ENCODE data around the gene PTH1R.

The PTH1R gene

DNA sequence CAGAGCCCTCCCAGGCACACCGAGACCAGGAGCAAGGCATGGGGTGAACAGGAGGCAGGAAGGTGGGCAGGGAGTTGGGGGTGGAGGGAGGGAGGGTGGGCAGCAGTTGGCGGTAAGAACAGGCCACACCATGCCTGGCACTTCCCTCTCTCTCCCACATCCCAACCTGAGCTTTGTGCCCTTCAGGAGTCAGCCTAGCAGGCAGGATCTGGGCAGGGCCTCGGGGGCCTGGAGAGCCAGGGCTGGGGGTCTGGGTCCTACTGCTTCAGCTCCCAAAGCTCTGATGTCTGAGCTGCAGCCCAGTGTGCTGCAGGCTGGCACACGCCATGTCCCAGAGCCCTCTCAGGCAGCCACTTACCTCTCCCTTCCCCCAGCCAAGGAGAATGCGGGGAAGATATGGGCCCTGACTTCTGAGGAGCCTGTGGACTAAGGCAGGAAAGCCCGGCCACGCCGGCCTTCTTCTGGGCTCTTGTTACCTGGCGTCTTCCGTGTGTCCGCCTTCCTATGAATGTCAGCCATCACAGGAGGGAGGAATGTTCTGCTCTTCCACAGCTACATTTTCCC lies 11.4 kb upstream of the PTH1R start:
- TF ChIP-seq, protein P1, sequence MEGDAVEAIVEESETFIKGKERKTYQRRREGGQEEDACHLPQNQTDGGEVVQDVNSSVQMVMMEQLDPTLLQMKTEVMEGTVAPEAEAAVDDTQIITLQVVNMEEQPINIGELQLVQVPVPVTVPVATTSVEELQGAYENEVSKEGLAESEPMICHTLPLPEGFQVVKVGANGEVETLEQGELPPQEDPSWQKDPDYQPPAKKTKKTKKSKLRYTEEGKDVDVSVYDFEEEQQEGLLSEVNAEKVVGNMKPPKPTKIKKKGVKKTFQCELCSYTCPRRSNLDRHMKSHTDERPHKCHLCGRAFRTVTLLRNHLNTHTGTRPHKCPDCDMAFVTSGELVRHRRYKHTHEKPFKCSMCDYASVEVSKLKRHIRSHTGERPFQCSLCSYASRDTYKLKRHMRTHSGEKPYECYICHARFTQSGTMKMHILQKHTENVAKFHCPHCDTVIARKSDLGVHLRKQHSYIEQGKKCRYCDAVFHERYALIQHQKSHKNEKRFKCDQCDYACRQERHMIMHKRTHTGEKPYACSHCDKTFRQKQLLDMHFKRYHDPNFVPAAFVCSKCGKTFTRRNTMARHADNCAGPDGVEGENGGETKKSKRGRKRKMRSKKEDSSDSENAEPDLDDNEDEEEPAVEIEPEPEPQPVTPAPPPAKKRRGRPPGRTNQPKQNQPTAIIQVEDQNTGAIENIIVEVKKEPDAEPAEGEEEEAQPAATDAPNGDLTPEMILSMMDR (conservative IDR thresholded peaks at IDR 0.05), result no peak
- H3K27ac ChIP-seq, result no peak overlapping the region

DNA sequence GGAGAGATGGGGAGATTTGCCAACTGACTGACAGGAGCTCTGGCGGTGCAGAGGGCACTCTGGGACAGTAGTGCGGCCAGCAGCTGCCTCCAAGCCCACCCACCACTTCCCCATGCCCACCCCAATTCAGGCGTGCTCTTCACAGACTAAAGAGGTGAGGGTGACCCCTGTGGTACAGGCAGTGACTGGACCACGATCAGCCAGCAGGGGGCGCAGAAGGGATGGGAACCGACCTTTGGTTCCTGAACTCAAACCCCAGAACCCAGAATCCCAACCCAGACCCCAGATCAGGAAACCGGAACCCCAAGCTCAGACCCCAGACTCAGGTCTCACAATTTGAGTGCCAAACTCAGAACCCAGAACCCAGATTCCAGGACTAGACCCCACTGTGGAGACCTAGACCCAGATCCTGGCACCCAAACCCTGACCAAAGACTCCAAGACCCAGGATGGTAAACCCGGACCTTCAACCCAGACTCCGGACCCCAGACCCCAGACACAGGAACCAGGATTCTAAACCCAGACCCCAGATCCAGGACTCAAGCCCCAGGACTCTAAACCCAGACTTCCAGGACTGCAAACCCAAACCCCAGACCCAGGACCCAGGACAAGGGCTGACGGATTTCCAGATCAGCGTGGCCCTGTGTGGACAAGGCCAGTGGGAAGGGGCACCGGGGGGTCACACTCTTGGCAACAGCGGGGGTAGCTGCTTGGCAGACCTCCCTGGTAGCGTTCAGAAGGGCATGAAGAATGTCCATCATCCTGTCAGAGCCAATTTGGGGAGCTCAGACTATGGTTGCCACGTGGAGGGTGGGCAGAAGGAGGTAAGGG lies 10.6 kb upstream of the PTH1R start:
- TF ChIP-seq, protein P1 (conservative IDR thresholded peaks at IDR 0.05), result peak; percentile 86
- H3K27ac ChIP-seq, result no peak overlapping the region

DNA sequence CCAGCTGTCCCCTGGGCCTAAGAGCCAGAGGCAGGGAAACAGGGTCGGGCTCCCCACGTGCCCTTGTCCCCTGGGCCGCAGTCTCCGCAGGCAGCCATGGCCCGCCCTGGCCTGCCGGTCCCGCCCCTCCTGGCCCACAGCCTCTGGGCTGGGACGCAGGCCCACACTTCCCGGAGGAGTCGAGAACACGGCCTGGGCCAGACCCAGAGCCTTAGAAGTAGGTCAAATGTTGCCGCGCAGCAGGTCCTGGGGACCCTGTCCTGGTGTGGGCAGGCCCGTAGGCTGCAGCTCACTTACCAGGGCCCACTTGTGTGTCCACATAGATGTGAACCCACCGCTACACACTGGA lies 10.0 kb upstream of the PTH1R start:
- no peak overlapping the region for H3K27ac ChIP-seq
- TF ChIP-seq, protein P1 (conservative IDR thresholded peaks at IDR 0.05), result no peak

DNA sequence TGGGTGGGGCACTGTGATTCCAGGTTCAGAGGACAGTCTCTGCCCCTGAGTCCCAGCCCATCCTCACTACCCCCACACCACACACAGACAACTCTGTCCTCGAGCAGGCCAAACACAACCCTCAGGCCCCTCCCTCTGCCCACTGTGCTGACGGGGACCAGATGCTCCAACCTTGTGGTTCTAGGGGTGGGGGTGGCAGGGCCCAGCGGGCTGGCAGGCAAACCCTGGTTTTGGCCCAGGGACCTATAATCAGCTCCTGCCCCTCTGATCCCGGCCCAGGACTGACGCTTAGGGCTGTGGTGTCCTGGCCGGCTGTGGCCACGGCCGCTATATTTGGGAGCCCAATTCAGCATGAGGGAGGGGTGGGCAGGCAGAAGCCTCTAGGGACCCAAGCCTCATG lies 9.2 kb upstream of the PTH1R start:
- no peak overlapping the region for H3K27ac ChIP-seq
- TF ChIP-seq, protein P1 (conservative IDR thresholded peaks at IDR 0.05), result no peak

DNA sequence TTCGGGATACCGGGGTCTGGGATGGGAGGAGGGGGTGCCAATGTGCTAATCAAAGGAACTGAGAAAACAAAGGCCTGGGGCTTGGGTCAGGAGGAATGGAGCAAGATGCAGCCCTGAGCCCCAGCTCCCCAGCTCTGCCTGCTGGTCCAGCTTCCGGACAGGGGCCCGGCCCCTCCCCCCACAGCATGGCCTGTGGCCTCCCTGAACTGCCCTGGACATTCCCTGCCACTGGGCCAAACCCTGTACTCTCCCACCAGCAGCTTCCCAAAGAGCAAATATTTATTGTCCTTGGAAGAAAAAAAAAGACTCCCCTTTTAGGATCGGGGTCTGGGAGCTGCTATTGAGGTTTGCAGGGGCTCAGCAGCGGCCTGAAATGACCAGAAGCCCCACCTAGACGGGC lies 8.6 kb upstream of the PTH1R start:
- TF ChIP-seq, protein P1 (conservative IDR thresholded peaks at IDR 0.05), result no peak
- H3K27ac ChIP-seq, result no peak overlapping the region

DNA sequence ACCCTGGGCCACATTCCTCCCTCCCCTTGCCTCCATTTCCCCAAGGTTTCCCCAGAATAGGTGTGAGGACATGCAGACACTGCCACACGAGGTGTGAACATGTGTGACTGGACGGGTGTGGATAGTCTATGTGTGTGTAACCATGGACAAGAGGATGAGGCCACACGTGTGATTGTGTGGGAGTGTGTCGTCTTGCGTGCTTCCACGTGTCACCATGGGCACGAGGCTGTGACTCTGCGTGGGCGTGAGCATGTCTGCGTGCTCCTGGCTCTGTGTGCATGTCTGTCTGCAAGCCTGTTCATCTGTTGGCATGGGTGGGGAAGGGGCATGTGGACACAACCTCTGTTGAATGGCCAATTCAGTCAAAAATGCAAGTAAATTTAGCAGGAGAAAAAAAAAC lies 8.1 kb upstream of the PTH1R start:
- TF ChIP-seq, protein P1 (conservative IDR thresholded peaks at IDR 0.05), result no peak
- no peak overlapping the region for H3K27ac ChIP-seq

DNA sequence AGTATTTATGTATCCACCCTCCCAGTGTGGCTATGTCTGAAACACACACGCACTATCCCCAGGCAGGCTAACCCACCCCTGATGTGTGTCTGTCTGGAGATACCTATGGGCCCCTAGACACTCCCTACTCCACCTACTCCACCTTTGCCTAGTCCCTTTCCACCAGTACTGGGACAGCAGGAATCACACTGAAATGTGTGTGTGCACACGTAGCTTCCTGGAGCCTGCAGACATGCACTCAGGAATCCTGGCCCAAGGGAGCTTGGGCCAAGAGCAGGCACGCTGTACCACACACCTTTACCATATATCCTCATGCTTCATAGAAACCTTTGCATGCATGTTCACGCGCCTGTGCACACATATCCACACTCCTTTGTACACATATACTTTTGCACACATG lies 6.9 kb upstream of the PTH1R start:
- TF ChIP-seq, protein P1 (conservative IDR thresholded peaks at IDR 0.05), result no peak
- H3K27ac ChIP-seq, result no peak overlapping the region

Measured in VCaP (cell line).